ENCODE data around the gene GRM2.

Gene GRM2

DNA sequence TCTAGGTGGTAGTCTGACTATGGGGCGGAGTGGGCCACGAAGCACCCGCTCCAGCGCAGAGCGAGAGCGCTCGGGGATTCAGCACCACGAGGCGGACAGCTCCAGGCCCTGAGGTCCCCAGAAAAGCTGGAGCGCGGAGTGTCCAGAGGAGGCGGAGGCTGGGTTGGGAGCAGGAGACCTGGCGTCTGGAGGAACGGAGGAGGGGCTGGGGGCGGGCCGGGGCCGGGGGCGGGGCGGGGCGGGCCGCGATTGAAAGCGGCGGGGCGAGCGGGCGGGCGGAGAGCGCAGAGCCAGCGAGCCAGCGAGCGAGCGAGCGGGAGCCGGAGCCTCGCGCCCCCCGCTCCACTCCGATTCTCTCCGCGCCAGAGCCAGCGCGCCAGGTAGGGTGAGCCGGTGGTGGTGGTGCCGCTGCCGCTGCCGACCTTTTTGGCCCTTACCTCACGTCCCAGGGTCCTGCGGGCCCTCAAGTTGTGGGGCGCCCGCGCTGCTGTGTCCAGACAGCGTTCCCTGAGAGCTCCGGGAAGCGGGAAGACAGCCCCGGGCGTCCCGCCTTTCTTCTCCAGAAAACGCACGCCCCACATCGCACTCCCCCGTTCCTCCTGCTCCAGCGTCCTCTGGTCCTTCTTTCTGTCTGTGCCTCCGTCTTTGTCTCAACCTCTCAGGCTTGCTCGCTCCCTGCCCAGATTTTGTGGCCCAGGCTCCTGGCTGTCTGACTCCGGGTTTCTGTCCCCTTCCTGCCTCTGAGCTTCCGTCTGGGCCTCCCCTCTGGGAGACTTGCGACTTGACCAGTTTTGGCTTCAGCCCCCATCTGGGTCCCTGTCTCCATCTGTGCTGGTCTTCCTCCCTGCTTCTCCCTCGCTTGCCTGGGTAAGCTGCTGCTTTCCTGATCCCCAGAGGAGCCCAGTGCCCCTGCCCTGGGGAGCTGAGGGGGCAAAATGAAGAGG is at the start of gene GRM2:
Gene GRM2, plus strand, starts transcription at position 281 of the 944 bp plus-strand sequence. CDS start 1,916 bp downstream, outside the sequence.
- DNase-seq (ENCODE audit: low spot score), result no peak

DNA sequence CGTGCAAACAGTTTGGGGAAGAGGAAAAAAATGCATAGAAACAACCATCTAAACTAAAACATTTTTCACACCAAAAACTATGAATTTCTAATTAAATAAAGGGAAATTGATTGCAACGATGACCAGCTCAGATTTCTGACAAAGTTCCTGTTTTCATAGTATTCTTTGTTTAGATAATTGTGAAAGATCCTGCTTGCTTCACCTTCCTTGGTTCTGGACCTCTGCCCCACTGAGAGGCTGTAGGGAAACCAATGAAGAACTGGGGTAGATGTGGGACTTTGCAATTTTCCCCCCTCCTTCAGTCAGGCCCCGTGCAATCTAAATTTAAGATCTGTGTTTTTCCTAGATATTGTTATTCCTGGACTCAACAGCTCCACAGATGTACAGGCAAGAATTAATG is 49.6 kb upstream of the GRM2 start:
- DNase-seq (ENCODE audit: low spot score), result no peak

DNA sequence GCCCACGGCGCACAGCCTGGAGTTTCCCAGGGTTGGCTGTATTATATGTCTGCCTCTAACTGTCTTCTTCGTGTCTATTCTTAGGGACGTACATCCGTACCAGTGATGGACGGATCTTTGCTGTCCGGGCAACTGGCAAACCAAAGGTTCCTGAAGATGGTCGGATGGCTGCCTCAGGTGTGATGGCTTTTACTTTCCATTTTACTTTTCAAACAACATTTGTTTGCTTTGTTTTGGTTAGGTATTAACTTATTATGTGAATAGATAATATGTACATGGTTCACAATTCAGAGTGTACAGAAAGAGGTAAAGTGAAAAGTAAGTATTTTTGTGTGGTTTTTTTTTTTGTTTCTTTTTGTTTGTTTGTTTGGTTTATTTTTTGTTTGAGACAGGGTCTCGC is 46.9 kb upstream of the GRM2 start:
- no peak for DNase-seq (ENCODE audit: low spot score)

DNA sequence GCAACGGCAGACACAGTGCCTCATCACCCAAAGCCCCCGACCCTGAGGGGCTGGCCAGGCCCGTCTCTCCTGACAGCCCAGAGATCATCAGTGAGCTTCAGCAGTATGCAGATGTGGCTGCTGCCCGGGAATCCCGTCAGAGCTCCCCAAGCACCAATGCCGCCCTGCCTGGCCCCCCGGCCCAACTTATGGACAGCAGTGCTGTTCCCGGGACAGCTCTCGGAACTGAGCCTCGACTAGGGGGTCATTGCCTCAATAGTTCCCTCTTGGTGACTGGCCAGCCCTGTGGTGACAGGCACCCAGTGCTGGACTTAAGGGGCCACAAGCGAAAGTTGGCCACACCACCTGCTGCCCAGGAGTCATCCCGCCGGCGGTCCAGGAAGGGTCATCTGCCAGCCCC is 44.4 kb upstream of the GRM2 start:
- no peak for DNase-seq (ENCODE audit: low spot score)

DNA sequence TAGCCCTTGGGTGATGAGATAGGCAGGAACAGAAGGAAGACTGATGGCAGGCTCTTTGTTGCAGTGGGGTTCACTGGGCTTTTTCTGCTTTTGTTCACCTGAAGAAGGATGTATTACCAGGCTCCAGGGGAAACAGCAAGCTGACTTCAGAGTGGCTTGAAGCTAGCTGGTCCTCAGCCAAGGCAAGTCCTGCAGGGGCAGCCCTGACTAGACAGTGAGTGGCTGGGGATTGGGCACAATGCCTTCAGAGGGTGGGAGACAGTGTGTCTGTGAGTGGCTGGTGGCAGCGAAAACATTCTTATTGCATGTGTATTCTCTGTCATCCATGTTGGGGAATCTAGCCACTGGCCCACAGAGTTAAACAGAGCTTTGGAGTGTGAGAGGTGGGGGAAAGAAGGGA is 38.1 kb upstream of the GRM2 start:
- DNase-seq (ENCODE audit: low spot score), result no peak

DNA sequence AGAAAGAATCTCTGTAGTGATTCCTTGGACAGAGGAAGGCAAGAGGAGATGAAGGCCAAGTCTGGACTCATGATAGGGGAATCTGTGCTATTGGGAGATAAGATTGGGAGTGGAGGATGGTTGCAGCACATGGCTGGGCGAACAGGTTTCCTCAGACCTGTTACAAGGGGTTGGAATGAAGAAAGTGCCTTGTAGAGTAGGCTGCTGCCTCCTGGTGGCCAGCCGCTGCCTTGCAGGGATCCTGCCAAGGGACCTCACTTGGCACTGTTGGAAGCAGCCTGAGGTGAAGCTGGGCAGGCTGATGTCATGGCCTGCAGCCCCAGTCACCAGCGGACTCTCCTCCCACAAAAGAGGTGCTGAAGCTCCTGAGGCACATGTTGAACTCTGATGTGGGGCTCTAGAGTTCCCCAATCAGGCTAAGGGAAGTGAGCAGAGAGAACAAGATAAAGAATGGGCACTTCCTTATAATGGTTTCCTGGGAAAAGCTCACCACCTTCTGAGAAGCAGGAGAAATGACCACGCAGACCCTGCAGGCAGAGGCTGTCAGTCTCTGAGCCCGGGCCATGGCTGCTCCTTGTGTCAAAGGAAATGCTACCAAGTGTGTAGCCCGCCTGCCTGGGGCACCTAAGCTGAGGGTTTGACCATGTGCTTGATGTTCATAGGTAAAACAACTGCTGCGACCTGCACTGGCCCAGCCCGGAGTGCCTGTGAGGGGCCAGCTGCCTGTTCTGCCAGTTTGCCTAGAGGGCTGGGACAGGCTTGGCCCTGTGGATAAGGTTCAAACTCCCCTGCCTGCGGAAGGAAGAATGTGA is 37.4 kb upstream of the GRM2 start:
- peak; percentile 74 for DNase-seq (ENCODE audit: low spot score)

DNA sequence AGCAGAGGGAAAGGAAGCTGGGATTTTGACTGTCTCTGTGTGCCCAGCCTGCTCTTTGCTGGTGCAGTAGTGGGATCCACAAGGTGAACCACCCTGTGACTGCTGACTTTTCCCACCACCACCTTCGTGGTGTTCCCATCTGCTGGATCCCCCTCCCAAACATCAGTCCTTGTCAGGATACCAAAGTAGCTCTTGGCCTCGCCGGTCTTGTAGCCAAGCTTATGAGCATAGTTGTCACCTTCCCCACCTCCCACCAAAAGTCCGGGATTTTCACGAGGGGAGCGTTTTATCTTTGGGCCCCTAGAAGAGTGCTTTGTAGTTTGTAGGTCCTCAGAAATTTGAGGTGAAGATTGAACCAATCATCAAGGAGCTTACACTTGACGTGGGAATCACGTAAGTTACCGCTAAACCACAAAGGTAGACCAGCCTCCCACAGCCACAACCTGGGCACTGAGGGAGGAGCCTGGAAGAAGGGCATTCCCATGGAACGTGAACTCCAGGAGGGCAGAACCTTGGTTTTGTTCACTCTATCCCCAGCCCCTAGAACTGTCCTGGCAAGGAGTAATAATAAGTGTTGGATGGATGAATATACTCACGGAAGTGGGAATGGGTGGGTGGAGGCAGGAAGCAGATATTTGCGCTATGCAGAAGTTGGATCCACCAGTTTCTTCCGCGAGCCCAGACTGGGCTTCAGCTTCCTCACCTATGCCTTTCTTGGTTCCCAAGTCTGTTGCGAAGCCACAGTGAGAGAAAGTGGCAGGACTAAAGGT is 36.6 kb upstream of the GRM2 start:
- DNase-seq (ENCODE audit: low spot score), result no peak

DNA sequence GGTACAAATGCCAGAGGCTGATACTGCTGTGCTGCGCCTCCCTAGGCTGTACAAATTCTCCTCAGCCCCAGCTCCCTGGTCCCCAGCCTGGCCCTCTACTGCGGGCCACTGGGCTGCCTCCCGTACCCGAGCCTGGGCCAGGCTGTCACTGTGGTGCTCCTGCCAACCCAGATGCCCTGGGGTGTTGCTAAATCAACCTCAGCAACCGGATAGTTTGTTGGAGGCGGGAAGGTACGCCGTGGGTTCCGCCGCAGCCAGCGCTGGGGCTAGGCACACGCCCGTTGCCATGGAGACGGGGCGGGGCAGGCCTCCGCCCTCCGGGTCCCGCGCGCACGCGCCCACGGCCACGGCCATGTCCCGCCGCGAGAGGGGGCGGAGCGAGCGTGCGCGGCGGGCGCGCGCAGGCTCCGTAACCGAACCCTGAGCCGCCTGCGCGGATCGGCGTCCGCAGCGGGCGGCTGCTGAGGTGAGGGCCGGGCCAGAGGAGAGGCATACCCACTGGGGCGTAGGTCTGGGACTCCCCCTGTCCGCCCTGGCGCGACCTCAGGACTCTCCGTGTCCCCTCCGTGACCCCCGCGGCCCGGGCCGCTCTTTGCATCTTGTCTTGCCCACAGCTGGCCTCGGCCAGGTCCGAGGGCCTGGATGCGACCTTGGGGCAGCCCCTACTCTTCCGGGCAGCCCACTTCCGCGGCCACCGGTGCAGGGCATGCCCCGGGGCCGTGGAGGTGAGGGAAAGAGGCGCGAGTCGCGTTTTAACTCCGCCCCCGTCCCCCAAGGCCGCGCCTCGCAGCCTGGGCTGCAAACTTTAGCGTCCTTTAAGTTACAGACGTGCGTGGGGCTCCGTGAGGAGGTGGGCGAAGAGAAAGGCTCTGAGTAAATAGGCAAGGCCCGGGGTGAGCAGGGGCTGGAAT is 35.8 kb upstream of the GRM2 start, which contains the start of gene TEX264:
Gene TEX264, plus strand, starts transcription at position 430 of the 911 bp plus-strand sequence. CDS start 3,053 bp downstream, outside the sequence.
- peak; percentile 84 for DNase-seq (ENCODE audit: low spot score)

DNA sequence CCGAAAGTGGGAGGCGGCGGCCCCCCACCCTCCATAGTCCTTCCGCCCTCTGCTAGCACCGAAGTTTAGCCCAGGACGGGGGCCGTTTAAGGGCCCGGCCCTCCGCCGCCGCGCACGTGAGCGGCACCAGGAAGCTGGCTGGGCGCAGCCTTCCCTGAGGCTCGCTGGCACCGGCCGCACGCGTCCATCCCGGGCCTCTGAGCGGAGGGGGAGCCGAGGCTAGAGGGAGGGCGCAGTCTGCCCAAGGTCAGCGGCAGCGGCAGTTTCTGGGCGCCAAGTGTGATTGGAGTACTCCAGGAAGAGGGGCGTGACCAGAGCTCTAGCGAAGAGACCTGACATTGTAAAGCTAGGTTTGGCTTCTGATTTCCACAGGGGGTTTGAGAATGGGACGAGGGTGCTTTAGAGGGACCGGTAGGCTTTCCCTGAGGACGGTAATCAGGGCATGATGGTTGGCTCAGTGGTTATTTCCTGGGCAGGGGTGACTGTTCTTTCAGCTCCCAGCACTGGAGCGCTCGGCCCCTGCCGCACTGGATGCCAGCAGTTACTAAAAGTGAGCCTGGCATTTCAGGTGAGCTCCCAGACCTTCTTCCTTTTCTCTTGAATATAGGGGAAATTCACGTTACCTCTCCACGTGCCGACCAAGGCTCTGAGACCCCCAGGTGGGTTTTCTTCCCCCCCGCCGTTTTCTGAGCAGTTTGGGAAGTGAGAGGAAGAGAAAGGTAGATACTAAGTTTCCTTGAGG is 35.0 kb upstream of the GRM2 start:
- peak; percentile 55 for DNase-seq (ENCODE audit: low spot score)

DNA sequence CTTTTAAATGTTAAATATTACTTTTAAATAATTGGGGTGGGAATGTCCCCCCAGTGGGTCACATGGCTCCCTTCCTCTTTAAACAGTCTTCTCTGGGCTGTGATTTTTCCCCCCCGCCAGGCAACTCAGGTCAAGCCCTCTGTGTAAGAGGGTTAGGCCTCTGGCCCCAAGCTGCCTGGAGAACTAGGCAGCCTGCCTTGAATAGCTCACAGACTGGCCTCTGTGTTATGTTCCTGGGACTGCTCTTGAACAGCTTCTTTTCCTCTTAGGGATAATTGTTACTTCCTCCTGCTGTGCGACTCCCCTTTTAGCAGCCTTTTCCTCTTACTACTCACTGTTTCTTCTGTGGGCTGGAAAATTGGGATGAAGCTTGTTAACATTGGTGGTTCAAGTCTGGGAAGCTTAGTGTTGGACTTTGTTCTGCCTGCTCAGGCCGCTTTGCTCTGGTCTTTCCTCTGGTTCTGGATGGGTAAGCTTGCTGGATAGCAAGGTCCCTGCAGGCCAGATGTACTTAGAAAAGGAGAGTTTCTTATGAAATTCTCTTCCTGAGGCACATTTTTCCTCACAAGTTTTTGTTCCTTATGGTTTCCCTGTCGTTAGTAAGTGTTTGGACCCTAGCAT is 33.6 kb upstream of the GRM2 start:
- DNase-seq (ENCODE audit: low spot score), result no peak

DNA sequence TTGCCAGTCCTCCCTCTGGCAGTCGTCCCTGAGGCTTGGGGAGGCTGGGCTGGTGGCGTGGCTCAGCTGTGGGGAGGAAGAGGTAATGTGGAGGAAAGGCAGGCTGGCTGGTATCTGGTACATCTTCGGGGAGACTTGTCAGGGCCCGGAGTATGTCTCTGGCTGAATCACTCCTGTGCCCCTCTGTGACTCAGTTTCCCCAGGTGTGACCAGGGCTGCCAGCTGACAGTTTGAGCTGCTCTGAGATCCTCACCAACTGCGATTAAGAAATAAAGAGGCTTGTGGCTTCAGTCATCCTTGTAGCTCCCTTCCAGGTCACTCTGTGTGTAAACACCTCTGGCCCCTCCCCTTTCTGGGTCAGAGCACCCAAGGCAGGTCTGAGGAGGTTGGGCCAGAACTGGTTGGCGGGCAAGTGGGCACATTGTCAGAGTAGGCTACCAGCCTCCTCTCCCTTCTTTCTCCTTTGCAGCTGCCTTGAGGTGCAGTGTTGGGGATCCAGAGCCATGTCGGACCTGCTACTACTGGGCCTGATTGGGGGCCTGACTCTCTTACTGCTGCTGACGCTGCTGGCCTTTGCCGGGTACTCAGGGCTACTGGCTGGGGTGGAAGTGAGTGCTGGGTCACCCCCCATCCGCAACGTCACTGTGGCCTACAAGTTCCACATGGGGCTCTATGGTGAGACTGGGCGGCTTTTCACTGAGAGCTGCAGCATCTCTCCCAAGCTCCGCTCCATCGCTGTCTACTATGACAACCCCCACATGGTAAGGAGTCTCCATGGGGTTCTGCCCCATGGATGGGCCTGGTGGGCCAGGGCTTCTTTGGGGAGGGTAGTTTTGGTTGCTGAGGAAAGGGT is 32.8 kb upstream of the GRM2 start:
- DNase-seq (ENCODE audit: low spot score), result no peak

DNA sequence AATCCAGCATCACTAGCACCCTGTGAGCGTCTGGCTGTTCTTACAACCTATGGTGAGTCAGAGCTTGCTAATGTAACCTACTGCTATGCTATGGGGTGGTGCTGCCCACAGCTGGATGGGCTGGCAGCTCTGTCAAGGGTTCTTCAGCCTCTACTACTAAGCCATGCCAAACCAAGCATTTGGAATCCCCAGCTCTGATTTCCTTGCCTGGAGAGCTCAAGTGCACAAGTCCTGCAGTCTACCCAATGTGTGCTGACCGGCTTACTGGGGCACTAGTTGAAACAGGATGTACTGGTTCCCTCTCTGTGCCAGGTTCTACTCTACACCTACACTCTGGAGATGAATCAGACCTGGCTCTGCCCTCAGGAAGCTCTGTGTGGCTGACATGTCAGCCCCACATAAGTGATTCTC is 31.7 kb upstream of the GRM2 start:
- DNase-seq (ENCODE audit: low spot score), result no peak

DNA sequence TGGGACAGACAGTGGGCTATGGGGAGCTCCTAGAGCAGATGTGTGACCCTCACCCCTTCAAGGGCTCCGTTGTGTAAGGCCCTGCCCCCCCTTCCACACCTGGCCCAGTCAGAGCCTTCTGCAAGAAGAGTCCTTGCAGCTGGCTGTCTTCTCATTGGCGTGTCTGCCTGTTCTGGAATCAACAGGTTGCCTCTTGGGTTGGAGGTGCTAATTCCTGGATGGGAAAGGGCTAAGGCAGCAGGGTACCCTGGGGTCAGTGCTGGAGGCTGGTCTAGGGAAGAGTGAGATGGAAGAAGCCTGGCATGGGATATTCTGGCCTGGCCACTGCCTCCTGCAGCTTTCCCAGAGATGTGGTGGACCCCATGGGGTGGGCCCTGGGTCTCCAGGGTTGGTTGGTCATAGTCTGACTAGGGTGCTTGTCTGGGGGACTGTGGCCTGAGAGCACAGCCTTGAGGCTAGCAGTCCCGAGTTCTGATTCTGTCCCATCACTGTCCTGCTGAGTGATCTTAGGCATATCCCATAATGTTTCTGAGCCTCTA is 30.7 kb upstream of the GRM2 start:
- no peak for DNase-seq (ENCODE audit: low spot score)

DNA sequence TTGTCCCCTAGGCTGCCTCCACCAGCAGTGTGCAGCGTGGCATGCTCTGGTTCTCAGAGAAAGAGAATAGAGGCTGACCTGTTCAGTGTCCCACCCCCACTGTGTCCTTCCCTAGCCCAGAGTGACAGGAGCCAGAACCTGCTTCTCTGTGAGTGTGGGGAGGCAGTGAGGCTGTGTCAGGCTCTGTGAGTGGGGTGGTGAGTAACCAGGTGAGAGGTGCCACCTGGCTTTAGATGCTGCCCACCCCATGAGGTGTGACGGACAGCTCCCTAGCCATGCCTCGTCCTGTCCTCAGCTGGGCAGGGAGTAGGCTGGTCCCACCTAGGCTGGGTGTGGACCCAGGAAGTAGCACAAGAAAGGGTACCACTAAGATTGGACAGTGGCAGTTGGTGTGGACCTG is 29.5 kb upstream of the GRM2 start:
- no peak for DNase-seq (ENCODE audit: low spot score)

DNA sequence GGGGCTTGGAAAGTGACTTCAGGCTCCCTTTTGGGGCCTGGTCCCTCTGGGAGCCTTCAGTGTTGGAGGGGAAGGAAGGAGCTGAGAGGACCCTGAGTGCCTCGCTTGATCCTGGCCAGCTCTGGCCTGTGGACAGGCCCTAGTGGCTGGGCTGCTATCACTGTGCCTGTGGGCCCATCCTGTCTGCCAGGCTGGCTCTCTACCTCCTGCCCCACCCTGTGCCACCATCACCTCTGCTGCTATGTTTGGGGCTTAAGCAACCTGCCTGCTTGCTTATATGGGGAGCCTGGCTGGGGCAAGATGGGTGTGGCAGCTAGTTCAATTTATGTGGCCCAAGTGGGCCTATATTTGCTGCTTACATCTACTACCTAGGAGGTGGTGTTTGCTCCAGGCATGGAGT is 28.7 kb upstream of the GRM2 start:
- DNase-seq (ENCODE audit: low spot score), result no peak

DNA sequence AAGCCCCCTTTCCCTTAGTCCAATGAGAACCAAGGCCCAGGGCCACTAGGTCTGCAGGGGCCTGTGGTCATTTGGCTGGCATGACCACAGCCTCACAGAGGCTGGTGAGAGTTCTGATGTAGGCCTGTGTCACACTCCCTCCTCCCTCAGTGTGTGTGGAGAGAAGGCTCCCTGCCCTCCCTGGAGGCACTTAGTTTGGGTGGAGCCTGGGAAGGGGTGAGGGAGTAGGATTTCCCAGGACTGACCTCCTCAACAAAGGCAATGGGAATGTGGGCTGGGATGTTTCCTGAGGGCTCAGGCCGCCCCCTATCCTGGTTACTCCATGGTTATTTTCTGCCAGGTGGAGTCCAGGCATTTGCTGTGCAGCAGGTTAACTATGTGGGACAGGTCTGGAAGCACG is 28.2 kb upstream of the GRM2 start:
- DNase-seq (ENCODE audit: low spot score), result no peak

DNA sequence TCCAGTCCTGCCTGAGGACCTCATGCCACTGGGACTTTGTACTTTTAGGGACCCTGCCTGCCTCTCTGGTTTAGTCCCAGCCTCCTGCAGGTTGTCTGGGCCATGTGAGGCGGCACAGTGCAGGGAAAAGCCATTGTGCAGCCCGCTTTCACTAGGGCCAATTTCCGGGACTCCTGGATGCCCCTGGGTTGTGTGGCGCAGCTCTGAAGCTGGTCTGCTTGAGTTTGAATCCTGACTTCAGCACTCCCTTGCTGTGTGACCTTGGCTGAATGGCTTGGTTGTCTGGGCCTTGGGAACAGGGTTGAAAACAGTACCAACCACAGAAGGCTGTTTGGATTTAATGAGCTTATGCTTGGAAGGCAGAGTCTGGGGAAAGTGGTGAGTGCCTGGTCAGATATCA is 27.6 kb upstream of the GRM2 start:
- DNase-seq (ENCODE audit: low spot score), result no peak

DNA sequence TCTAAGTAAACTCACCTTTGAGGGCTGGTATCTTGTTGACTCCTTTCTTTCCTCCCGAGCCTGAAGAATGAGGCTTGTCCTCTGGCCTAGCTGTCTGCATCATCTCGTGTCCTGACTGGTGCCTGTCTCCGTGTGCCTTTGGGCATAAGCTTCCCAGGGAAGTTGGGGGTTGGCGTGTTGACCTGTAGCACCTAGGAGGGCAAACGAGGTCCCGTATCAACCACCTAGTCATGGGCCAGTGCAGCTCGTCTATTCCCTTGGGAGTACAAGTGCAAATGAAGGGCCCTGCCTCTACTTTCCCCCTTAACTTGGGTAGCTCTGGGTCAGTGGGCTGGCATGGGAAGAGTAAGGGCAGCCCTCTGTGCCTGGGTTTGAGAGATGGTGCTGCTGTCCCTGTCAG is 27.1 kb upstream of the GRM2 start:
- DNase-seq (ENCODE audit: low spot score), result no peak

DNA sequence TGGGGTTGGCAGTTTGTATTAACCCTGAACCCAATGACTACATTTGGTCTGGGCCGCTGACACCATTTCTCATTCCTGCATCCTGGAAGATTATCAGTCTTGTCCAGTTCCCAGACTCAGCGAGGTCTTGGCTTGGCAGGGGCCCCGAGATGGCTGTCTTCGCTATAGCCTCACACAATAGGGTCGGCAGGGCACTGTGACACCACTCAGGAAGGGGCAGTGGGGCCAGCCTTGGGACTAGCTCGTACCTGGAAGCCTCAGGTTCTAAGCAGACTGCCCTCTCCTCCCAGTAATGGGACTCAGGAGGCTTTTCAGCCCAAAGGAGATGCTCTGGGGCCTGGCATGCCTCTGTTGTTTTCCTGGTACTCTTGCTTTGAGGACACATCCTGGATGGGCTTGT is 26.7 kb upstream of the GRM2 start:
- DNase-seq (ENCODE audit: low spot score), result no peak

Data from NAMALWA (cell line).